ENCODE data around the gene ELP4. TPM values are rescaled to one million over a fixed set of nuclear protein-coding genes. Genes with fewer than 3 reads are reported as not detected.
A peak's percentile ranks its signal among the peaks of the same experiment; 100 is the strongest.

ELP4 gene
- total RNA-seq, 1 experiment from 2014 or later: 17.2 TPM

- Histone ChIP-seq H3K4me1 (ENCODE audit: control insufficient read depth, insufficient read depth, low read length) (0 out of 2 replicates have a peak, but pooled peaks cover under 1% of the 10 kb centered on the region), H3K27ac (ENCODE audit: low read length) (no peak overlapping the region), H3K36me3 (ENCODE audit: control insufficient read depth, insufficient read depth, low read length) (no peaks in the 10 kb centered on the region), H3K9me3 (ENCODE audit: control insufficient read depth, insufficient read depth, low read depth, low read length) (no peaks in the 10 kb centered on the region), H3K4me3 (ENCODE audit: low read depth in 2 of 2, low read length in 2 of 2) (peak overlapping the region; percentile 31 to 45), H3K27me3 (ENCODE audit: control insufficient read depth, insufficient read depth, low read length) (peaks cover 6% of the 10 kb centered on the region; the same call in 1 of the 2 replicates)
- CTCF ChIA-PET: no interaction called here
- in situ Hi-C loops (cut with HindIII; ENCODE audit: low pct_unique_long_range_greater_than_20kb, low sequenced_read_pairs) (no loop called here), intact Hi-C loops (cut with micrococcal nuclease; ENCODE audit: unreplicated experiment) (no loop called here)
- TF ChIP-seq, protein P1, sequence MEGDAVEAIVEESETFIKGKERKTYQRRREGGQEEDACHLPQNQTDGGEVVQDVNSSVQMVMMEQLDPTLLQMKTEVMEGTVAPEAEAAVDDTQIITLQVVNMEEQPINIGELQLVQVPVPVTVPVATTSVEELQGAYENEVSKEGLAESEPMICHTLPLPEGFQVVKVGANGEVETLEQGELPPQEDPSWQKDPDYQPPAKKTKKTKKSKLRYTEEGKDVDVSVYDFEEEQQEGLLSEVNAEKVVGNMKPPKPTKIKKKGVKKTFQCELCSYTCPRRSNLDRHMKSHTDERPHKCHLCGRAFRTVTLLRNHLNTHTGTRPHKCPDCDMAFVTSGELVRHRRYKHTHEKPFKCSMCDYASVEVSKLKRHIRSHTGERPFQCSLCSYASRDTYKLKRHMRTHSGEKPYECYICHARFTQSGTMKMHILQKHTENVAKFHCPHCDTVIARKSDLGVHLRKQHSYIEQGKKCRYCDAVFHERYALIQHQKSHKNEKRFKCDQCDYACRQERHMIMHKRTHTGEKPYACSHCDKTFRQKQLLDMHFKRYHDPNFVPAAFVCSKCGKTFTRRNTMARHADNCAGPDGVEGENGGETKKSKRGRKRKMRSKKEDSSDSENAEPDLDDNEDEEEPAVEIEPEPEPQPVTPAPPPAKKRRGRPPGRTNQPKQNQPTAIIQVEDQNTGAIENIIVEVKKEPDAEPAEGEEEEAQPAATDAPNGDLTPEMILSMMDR (IDR thresholded peaks at IDR 0.05): no peak
- no peak for TF ChIP-seq SIN3A (IDR thresholded peaks at IDR 0.05; ENCODE audit: borderline replicate concordance, insufficient read depth, low read depth, low read length)
- TF ChIP-seq TCF7L2 (IDR thresholded peaks at IDR 0.05; ENCODE audit: low read depth, low read length): no peak
- TF ChIP-seq, protein P2, sequence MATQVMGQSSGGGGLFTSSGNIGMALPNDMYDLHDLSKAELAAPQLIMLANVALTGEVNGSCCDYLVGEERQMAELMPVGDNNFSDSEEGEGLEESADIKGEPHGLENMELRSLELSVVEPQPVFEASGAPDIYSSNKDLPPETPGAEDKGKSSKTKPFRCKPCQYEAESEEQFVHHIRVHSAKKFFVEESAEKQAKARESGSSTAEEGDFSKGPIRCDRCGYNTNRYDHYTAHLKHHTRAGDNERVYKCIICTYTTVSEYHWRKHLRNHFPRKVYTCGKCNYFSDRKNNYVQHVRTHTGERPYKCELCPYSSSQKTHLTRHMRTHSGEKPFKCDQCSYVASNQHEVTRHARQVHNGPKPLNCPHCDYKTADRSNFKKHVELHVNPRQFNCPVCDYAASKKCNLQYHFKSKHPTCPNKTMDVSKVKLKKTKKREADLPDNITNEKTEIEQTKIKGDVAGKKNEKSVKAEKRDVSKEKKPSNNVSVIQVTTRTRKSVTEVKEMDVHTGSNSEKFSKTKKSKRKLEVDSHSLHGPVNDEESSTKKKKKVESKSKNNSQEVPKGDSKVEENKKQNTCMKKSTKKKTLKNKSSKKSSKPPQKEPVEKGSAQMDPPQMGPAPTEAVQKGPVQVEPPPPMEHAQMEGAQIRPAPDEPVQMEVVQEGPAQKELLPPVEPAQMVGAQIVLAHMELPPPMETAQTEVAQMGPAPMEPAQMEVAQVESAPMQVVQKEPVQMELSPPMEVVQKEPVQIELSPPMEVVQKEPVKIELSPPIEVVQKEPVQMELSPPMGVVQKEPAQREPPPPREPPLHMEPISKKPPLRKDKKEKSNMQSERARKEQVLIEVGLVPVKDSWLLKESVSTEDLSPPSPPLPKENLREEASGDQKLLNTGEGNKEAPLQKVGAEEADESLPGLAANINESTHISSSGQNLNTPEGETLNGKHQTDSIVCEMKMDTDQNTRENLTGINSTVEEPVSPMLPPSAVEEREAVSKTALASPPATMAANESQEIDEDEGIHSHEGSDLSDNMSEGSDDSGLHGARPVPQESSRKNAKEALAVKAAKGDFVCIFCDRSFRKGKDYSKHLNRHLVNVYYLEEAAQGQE (IDR thresholded peaks at IDR 0.05; ENCODE audit: insufficient read depth in 1 of 2, low read depth in 2 of 2, low read length in 1 of 2): no peak
- no peak for TF ChIP-seq POLR2AphosphoS5 (IDR thresholded peaks at IDR 0.05; ENCODE audit: low read depth, low read length)
- ATAC-seq: peak; percentile 7; the same call in 1 of the 2 replicates
- no TSS peak for BruUV-seq (replicated peaks)
- POLR2A ChIA-PET: no interaction called here
- DNase-seq (ENCODE audit: low read depth, low spot score): no peak
Measured at GRCh38 chr11:31815711-31816467, 306.3 kb downstream of the ELP4 start.

DNA sequence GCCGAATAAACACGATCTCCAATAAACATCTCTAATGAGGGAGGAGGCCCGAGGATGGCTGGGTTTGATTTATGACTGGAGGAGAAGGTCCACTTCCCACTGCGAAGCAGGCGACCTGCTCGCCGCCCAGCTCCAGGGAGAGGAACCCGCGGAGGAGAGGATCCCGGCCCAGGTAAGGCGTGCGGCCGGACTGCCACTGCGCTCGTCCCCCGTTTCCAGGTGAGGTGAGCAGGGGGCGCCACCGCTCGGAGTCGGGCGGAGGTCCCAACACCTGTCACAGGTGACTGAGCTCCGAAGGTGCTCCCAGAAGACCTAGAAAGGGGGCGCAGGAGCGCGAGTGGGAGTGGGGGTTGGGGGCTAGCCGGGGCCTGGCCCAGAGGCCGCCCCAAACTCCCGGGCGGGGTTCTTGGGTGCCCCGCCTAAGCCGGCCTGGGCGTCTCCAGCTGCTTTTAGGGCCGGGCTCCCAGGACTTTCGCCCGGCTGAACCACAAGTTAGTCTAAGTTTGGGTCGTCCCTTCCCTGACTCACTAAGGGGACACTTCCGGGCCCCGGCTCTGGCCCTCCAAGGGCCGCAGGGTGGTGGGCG, 307.0 kb downstream of the ELP4 start:
- BruUV-seq (replicated peaks): no TSS peak
- no peak overlapping the region for H3K27ac ChIP-seq (ENCODE audit: low read length)
- no peaks in the 10 kb centered on the region for H3K4me1 ChIP-seq (ENCODE audit: control insufficient read depth, insufficient read depth, low read length)
- intact Hi-C loops (cut with micrococcal nuclease; ENCODE audit: unreplicated experiment): no loop called here
- in situ Hi-C loops (cut with HindIII; ENCODE audit: low pct_unique_long_range_greater_than_20kb, low sequenced_read_pairs): no loop called here
- ATAC-seq (peak; percentile 39), DNase-seq (ENCODE audit: low read depth, low spot score) (no peak)
- peaks cover 6% of the 10 kb centered on the region; the same call in 1 of the 2 replicates for H3K27me3 ChIP-seq (ENCODE audit: control insufficient read depth, insufficient read depth, low read length)
- CTCF ChIA-PET: no interaction called here
- peak overlapping the region; percentile 31 to 45 for H3K4me3 ChIP-seq (ENCODE audit: low read depth in 2 of 2, low read length in 2 of 2)
- TF ChIP-seq, protein P2 (IDR thresholded peaks at IDR 0.05; ENCODE audit: insufficient read depth in 1 of 2, low read depth in 2 of 2, low read length in 1 of 2): no peak
- TF ChIP-seq, protein P1 (IDR thresholded peaks at IDR 0.05): no peak
- no peak for TF ChIP-seq SIN3A (IDR thresholded peaks at IDR 0.05; ENCODE audit: borderline replicate concordance, insufficient read depth, low read depth, low read length)
- no peak for TF ChIP-seq TCF7L2 (IDR thresholded peaks at IDR 0.05; ENCODE audit: low read depth, low read length)
- no peak for TF ChIP-seq POLR2AphosphoS5 (IDR thresholded peaks at IDR 0.05; ENCODE audit: low read depth, low read length)
- H3K9me3 ChIP-seq (ENCODE audit: control insufficient read depth, insufficient read depth, low read depth, low read length): no peaks in the 10 kb centered on the region
- H3K36me3 ChIP-seq (ENCODE audit: control insufficient read depth, insufficient read depth, low read length): no peaks in the 10 kb centered on the region
- POLR2A ChIA-PET: no interaction called here
